SK-N-SH treated with all-trans-retinoic acid at 6 μM for 48 hours (cell line): ENCODE results near the gene ADGRB3.

ENCODE experiments used
- BACH2 ChIP-seq: fragments of 250-450 bp; sonication (Bioruptor Pico); IDR thresholded peaks from 2 replicates; pipeline ENCODE4 v1.9.0; 2021; ENCODE audit warnings: mild to moderate bottlenecking, borderline replicate concordance
- GLIS3 ChIP-seq: fragments of 250-450 bp; sonication (Bioruptor Pico); IDR thresholded peaks from 2 replicates; pipeline ENCODE4 v1.5.0; 2020; ENCODE audit warnings: mild to moderate bottlenecking, moderate library complexity
- RARB ChIP-seq: fragments of 250-450 bp; sonication (Bioruptor Pico); IDR thresholded peaks from 2 replicates; pipeline ENCODE4 v1.8.0; 2021; ENCODE audit warnings: mild to moderate bottlenecking, moderate library complexity
- TOX ChIP-seq: fragments of 250-450 bp; sonication (Bioruptor Pico); IDR thresholded peaks from 2 replicates; pipeline ENCODE4 v1.8.0; 2021; ENCODE audit warnings: mild to moderate bottlenecking, moderate library complexity, borderline replicate concordance
- ZFP3 ChIP-seq: fragments of 250-450 bp; sonication (Bioruptor Pico); IDR thresholded peaks from 2 replicates; pipeline ENCODE4 v1.5.0; 2020; ENCODE audit warnings: mild to moderate bottlenecking, moderate library complexity
- ZFP30 ChIP-seq: fragments of 450-650 bp; formaldehyde crosslinking; IDR thresholded peaks from 2 replicates; pipeline ENCODE4 v1.5.0; 2022; ENCODE audit warnings: mild to moderate bottlenecking, moderate library complexity
- ZNF8 ChIP-seq: fragments of 450-650 bp; formaldehyde crosslinking; IDR thresholded peaks from 2 replicates; pipeline ENCODE4 v1.5.0; 2020; ENCODE audit warnings: mild to moderate bottlenecking, moderate library complexity
- TF ChIP-seq, protein P1 (sequence below): fragments of 250-450 bp; sonication (Bioruptor Pico); IDR thresholded peaks from 2 replicates; pipeline ENCODE4 v1.8.0; 2020; ENCODE audit warnings: mild to moderate bottlenecking, moderate library complexity, borderline replicate concordance
- TF ChIP-seq, protein P2 (sequence below): fragments of 250-450 bp; sonication (Bioruptor Pico); IDR thresholded peaks from 2 replicates; pipeline ENCODE4 v1.5.1; 2020; ENCODE audit warnings: low read depth, mild to moderate bottlenecking, moderate library complexity
- TF ChIP-seq, protein P3 (sequence below): fragments of 250-450 bp; sonication (Bioruptor Pico); IDR thresholded peaks from 2 replicates; pipeline ENCODE4 v1.5.0; 2020; ENCODE audit warnings: mild to moderate bottlenecking, moderate library complexity
- TF ChIP-seq, protein P4 (sequence below): fragments of 250-450 bp; sonication (Bioruptor Pico); IDR thresholded peaks from 2 replicates; pipeline ENCODE4 v1.5.1; 2021; ENCODE audit warnings: mild to moderate bottlenecking, moderate library complexity

DNA sequence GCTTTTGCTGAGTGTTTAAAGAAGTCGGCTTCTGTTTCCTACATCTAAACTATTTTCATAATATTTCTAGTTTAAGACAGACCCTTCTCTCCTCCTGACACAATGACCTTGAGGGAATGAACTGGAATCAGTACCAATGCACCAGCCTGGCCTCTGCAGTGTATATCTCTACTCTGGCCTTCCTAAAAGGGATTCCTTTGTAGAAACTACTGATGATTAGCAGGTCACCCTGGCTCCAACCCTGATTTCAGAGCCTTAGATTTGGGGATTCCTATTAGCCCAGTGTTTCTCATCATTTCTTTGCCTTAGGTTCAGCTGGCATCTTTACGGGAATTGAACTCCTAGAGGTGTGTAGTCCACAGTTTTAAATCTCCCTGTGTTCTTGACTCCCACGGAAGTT, 75.4 kb downstream of the ADGRB3 start:
- TF ChIP-seq, protein P1, sequence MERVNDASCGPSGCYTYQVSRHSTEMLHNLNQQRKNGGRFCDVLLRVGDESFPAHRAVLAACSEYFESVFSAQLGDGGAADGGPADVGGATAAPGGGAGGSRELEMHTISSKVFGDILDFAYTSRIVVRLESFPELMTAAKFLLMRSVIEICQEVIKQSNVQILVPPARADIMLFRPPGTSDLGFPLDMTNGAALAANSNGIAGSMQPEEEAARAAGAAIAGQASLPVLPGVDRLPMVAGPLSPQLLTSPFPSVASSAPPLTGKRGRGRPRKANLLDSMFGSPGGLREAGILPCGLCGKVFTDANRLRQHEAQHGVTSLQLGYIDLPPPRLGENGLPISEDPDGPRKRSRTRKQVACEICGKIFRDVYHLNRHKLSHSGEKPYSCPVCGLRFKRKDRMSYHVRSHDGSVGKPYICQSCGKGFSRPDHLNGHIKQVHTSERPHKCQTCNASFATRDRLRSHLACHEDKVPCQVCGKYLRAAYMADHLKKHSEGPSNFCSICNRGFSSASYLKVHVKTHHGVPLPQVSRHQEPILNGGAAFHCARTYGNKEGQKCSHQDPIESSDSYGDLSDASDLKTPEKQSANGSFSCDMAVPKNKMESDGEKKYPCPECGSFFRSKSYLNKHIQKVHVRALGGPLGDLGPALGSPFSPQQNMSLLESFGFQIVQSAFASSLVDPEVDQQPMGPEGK (CRISPR knock-in tag): no peak
- TF ChIP-seq, protein P2, sequence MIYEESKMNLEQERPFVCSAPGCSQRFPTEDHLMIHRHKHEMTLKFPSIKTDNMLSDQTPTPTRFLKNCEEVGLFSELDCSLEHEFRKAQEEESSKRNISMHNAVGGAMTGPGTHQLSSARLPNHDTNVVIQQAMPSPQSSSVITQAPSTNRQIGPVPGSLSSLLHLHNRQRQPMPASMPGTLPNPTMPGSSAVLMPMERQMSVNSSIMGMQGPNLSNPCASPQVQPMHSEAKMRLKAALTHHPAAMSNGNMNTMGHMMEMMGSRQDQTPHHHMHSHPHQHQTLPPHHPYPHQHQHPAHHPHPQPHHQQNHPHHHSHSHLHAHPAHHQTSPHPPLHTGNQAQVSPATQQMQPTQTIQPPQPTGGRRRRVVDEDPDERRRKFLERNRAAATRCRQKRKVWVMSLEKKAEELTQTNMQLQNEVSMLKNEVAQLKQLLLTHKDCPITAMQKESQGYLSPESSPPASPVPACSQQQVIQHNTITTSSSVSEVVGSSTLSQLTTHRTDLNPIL (CRISPR knock-in tag): no peak
- no peak for TF ChIP-seq TOX
- TF ChIP-seq BACH2 (CRISPR knock-in tag): no peak
- no peak for TF ChIP-seq ZFP30 (CRISPR knock-in tag)
- no peak for TF ChIP-seq ZFP3 (CRISPR knock-in tag)
- TF ChIP-seq, protein P3, sequence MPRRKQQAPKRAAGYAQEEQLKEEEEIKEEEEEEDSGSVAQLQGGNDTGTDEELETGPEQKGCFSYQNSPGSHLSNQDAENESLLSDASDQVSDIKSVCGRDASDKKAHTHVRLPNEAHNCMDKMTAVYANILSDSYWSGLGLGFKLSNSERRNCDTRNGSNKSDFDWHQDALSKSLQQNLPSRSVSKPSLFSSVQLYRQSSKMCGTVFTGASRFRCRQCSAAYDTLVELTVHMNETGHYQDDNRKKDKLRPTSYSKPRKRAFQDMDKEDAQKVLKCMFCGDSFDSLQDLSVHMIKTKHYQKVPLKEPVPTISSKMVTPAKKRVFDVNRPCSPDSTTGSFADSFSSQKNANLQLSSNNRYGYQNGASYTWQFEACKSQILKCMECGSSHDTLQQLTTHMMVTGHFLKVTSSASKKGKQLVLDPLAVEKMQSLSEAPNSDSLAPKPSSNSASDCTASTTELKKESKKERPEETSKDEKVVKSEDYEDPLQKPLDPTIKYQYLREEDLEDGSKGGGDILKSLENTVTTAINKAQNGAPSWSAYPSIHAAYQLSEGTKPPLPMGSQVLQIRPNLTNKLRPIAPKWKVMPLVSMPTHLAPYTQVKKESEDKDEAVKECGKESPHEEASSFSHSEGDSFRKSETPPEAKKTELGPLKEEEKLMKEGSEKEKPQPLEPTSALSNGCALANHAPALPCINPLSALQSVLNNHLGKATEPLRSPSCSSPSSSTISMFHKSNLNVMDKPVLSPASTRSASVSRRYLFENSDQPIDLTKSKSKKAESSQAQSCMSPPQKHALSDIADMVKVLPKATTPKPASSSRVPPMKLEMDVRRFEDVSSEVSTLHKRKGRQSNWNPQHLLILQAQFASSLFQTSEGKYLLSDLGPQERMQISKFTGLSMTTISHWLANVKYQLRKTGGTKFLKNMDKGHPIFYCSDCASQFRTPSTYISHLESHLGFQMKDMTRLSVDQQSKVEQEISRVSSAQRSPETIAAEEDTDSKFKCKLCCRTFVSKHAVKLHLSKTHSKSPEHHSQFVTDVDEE (CRISPR knock-in tag): no peak
- no peak for TF ChIP-seq ZNF8 (CRISPR knock-in tag)
- no peak for TF ChIP-seq GLIS3
- TF ChIP-seq, protein P4, sequence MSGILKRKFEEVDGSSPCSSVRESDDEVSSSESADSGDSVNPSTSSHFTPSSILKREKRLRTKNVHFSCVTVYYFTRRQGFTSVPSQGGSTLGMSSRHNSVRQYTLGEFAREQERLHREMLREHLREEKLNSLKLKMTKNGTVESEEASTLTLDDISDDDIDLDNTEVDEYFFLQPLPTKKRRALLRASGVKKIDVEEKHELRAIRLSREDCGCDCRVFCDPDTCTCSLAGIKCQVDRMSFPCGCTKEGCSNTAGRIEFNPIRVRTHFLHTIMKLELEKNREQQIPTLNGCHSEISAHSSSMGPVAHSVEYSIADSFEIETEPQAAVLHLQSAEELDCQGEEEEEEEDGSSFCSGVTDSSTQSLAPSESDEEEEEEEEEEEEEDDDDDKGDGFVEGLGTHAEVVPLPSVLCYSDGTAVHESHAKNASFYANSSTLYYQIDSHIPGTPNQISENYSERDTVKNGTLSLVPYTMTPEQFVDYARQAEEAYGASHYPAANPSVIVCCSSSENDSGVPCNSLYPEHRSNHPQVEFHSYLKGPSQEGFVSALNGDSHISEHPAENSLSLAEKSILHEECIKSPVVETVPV (CRISPR knock-in tag): no peak
- TF ChIP-seq RARB (CRISPR knock-in tag): no peak
